Erythroblast (primary cell): ENCODE data around the gene EVC2.

Experiments
- GATA1 ChIP-seq: IDR thresholded peaks from 2 replicates; pipeline ENCODE4 v1.6.1; 2011; ENCODE audit warnings: low read depth, mild to moderate bottlenecking, control low read depth, low read length, moderate library complexity
- POLR2A ChIP-seq: IDR thresholded peaks from 2 replicates; pipeline ENCODE4 v1.6.1; 2011; ENCODE audit warnings: mild to moderate bottlenecking, low read length

DNA sequence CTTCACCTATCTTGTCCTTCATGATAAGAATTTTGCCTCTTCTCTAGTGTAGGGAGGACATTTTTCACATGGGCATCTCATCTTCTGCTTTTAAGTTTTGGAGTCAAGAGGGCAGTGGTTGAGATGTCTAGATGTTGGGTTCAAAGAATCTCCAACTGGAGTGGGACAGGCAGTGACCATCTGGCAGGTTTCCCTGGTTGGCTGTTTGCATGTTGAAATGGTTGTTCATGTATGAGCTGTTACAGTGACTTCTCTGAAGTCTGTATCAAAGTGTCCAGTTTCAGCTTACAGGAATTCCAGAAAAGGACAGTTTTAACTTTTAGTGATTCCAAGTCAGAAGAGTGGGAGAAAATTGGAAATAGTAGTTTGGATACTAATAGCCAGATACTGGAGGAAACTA is 192.7 kb downstream of the EVC2 start:
- TF ChIP-seq POLR2A (no peak), GATA1 (no peak)
